ENCODE data around the gene ACTL8.

- TF ChIP-seq POLR2A (IDR thresholded peaks at IDR 0.05) (no peak), CTCF (IDR thresholded peaks at IDR 0.05) (no peak), POLR2AphosphoS5 (IDR thresholded peaks at IDR 0.05) (no peak)
These were observed 47.0 kb downstream of the ACTL8 start for GRCh38 chr1:17802164-17802563.
